H1 (cell line): ENCODE data around the gene BTBD3. TPM values are rescaled to one million over a fixed set of nuclear protein-coding genes. Genes with fewer than 3 reads are reported as not detected.

Experiments
- CTCF ChIA-PET: fragments of 300-600 bp; sonication (Branson Sonifier 250); formaldehyde crosslinking; loops from one replicate; lab custom pipeline; 2021; ENCODE audit not compliant: partially characterized antibody; lab: Charles Lee
- POLR2A ChIA-PET: fragments of 300-600 bp; sonication (Branson Sonifier 250); formaldehyde crosslinking; loops from one replicate; lab custom pipeline; 2021; ENCODE audit warnings: inconsistent platforms; ENCODE audit not compliant: partially characterized antibody; lab: Charles Lee
- DNase-seq, 2 experiments: peaks; one replicate each; pipeline versions ENCODE4 v3.0.0 to v3.0.0-alpha.2; 2010 to 2022; ENCODE audit warnings: low spot score in 2 of 2, low read depth in 1 of 2, mixed read lengths in 1 of 2
- FAIRE-seq: peaks from 2 replicates; lab custom pipeline; 2011; peaks lifted over from hg19 to GRCh38; lab: Jason Lieb, UNC
- H2AFZ ChIP-seq: 2 replicates; pipeline ENCODE4 v1.8.1; 2012; ENCODE audit warnings: low read length, inconsistent platforms
- H2AK5ac ChIP-seq: 2 replicates; pipeline ENCODE4 v1.6.1; 2013; ENCODE audit warnings: low read depth, low read length
- H2BK120ac ChIP-seq: replicated peaks from 2 replicates; pipeline ENCODE3; 2013; ENCODE audit warnings: low read depth, low read length, inconsistent platforms
- H2BK12ac ChIP-seq: 2 replicates; pipeline ENCODE4 v1.6.1; 2013; ENCODE audit warnings: low read depth, low read length
- H2BK15ac ChIP-seq: 2 replicates; pipeline ENCODE4 v1.6.1; 2013; ENCODE audit warnings: low read length
- H2BK20ac ChIP-seq: 2 replicates; pipeline ENCODE4 v1.6.1; 2013; ENCODE audit warnings: low read length
- H2BK5ac ChIP-seq: 2 replicates; pipeline ENCODE4 v1.6.1; 2013; ENCODE audit warnings: low read depth, low read length
- H3K14ac ChIP-seq: 2 replicates; pipeline ENCODE4 v1.6.1; 2013; ENCODE audit warnings: inconsistent platforms; ENCODE audit not compliant: insufficient read length
- H3K18ac ChIP-seq: 2 replicates; pipeline ENCODE4 v1.6.1; 2013; ENCODE audit warnings: low read length; ENCODE audit errors: extremely low read depth
- H3K23ac ChIP-seq: 2 replicates; pipeline ENCODE4 v1.6.1; 2013; ENCODE audit warnings: inconsistent platforms; ENCODE audit not compliant: insufficient read length
- H3K23me2 ChIP-seq: 2 replicates; pipeline ENCODE4 v1.6.1; 2013; ENCODE audit warnings: low read depth, low read length
- H3K27ac ChIP-seq: 2 replicates; pipeline ENCODE4 v1.6.1; 2011; ENCODE audit warnings: low read depth, low read length, inconsistent platforms
- H3K27me3 ChIP-seq, 4 experiments: replicated peaks in 1 of 4; 1 replicate in 1 of 4; 2 replicates in 3 of 4; pipeline versions ENCODE4 v1.6.1 to v1.8.1; 2011 to 2013; ENCODE audit warnings: low read length in 3 of 4, mild to moderate bottlenecking in 3 of 4, inconsistent platforms in 2 of 4, mixed read lengths in 2 of 4, moderate library complexity in 1 of 4; ENCODE audit not compliant: control insufficient read depth in 3 of 4, insufficient read depth in 3 of 4; ENCODE audit errors: extremely low read depth in 1 of 4
- H3K36me3 ChIP-seq, 4 experiments: 2 replicates each; pipeline versions ENCODE4 v1.6.1 to v1.8.1; 2011 to 2013; ENCODE audit warnings: mild to moderate bottlenecking in 4 of 4, low read length in 3 of 4, moderate library complexity in 2 of 4, control low read depth in 1 of 4, inconsistent platforms in 1 of 4; ENCODE audit not compliant: insufficient read depth in 4 of 4, control insufficient read depth in 2 of 4
- H3K4ac ChIP-seq: replicated peaks from 2 replicates; pipeline ENCODE3; 2013; ENCODE audit warnings: low read length, low read depth, mixed read lengths, inconsistent platforms; ENCODE audit not compliant: insufficient read length
- H3K4me1 ChIP-seq, 4 experiments: replicated peaks in 1 of 4; 1 replicate in 1 of 4; 2 replicates in 3 of 4; pipeline versions ENCODE4 v1.6.1 to v1.8.1; 2011 to 2013; ENCODE audit warnings: low read length in 3 of 4, inconsistent platforms in 2 of 4, mixed read lengths in 1 of 4; ENCODE audit not compliant: insufficient read depth in 4 of 4, control insufficient read depth in 3 of 4
- H3K4me2 ChIP-seq, 2 experiments: 2 replicates each; pipeline versions ENCODE4 v1.6.1 to v1.8.1; 2011 to 2013; ENCODE audit warnings: low read depth in 2 of 2, low read length in 2 of 2, control low read depth in 1 of 2, inconsistent platforms in 1 of 2, mild to moderate bottlenecking in 1 of 2; ENCODE audit not compliant: insufficient read depth in 1 of 2
- H3K4me3 ChIP-seq, 4 experiments: fragments of 200-600, 300-600 bp in 1 of 4; sonication (generic), shearing (Covaris generic), sonication (Bioruptor Twin) in 1 of 4; 2 replicates each; pipeline versions ENCODE4 v1.5.1 to v1.8.1; 2011 to 2016; ENCODE audit warnings: low read length in 4 of 4, low read depth in 3 of 4, control low read depth in 2 of 4, inconsistent platforms in 2 of 4, mild to moderate bottlenecking in 2 of 4, mixed read lengths in 1 of 4, moderate library complexity in 1 of 4; ENCODE audit not compliant: insufficient read depth in 2 of 4; ENCODE audit errors: extremely low read depth in 1 of 4
- H3K56ac ChIP-seq: replicated peaks from 2 replicates; pipeline ENCODE3; 2013; ENCODE audit warnings: low read depth, mild to moderate bottlenecking, mixed read lengths, low read length, inconsistent platforms; ENCODE audit not compliant: insufficient read length
- H3K79me1 ChIP-seq: 2 replicates; pipeline ENCODE4 v1.6.1; 2013; ENCODE audit warnings: low read depth, low read length, control low read depth
- H3K79me2 ChIP-seq, 2 experiments: 2 replicates each; pipeline versions ENCODE4 v1.6.1 to v1.8.1; 2012 to 2013; ENCODE audit warnings: low read length in 2 of 2, mild to moderate bottlenecking in 2 of 2, inconsistent platforms in 1 of 2; ENCODE audit not compliant: insufficient read depth in 2 of 2, control insufficient read depth in 1 of 2
- H3K9ac ChIP-seq, 4 experiments: replicated peaks in 1 of 4; 1 replicate in 1 of 4; 2 replicates in 3 of 4; pipeline versions ENCODE4 v1.6.1 to v1.8.1; 2011 to 2013; ENCODE audit warnings: low read depth in 3 of 4, low read length in 3 of 4, control low read depth in 2 of 4, mild to moderate bottlenecking in 2 of 4, moderate library complexity in 2 of 4, inconsistent platforms in 1 of 4; ENCODE audit errors: extremely low read depth in 1 of 4
- H3K9me3 ChIP-seq, 2 experiments: 2 replicates each; pipeline versions ENCODE4 v1.6.1 to v1.8.1; 2012 to 2013; ENCODE audit warnings: mild to moderate bottlenecking in 2 of 2, moderate library complexity in 2 of 2, control low read depth in 1 of 2, inconsistent platforms in 1 of 2, low read depth in 1 of 2, low read length in 1 of 2, mixed read lengths in 1 of 2; ENCODE audit not compliant: insufficient read depth in 2 of 2
- H4K20me1 ChIP-seq, 2 experiments: replicated peaks in 1 of 2; 2 replicates each; pipeline versions ENCODE3 to v1.8.1; 2011 to 2013; ENCODE audit warnings: inconsistent platforms in 2 of 2, low read length in 2 of 2, mild to moderate bottlenecking in 1 of 2; ENCODE audit not compliant: insufficient read depth in 2 of 2, control insufficient read depth in 1 of 2
- H4K5ac ChIP-seq: 2 replicates; pipeline ENCODE4 v1.6.1; 2013; ENCODE audit warnings: low read length, low read depth, mixed read lengths, inconsistent platforms; ENCODE audit not compliant: insufficient read length
- H4K8ac ChIP-seq: 2 replicates; pipeline ENCODE4 v1.8.0; 2013; ENCODE audit warnings: mild to moderate bottlenecking, moderate library complexity, low read length, inconsistent platforms; ENCODE audit not compliant: insufficient read depth; ENCODE audit errors: extremely low read depth
- H4K91ac ChIP-seq: replicated peaks from 2 replicates; pipeline ENCODE3; 2013; ENCODE audit warnings: low read length, mixed read lengths, inconsistent platforms; ENCODE audit not compliant: insufficient read length
- BCL11A ChIP-seq, 2 experiments: IDR thresholded peaks; one replicate each; pipeline ENCODE4 v1.6.1; 2011; ENCODE audit warnings: low read depth in 2 of 2, low read length in 2 of 2, mild to moderate bottlenecking in 2 of 2
- CBX5 ChIP-seq: fragments of 300-800, 300-1000 bp; sonication (generic); IDR thresholded peaks from 2 replicates; pipeline ENCODE4 v1.7.1; 2016; ENCODE audit warnings: antibody characterized with exemption, low read length, low read depth
- MAFK ChIP-seq: IDR thresholded peaks from 2 replicates; pipeline ENCODE4 v1.6.1; 2012; ENCODE audit warnings: low read depth, mild to moderate bottlenecking, improper control_type of control experiment, low read length
- RFX5 ChIP-seq: IDR thresholded peaks from 2 replicates; pipeline ENCODE4 v1.6.1; 2011; ENCODE audit warnings: low read depth, low read length, improper control_type of control experiment, borderline replicate concordance
- SAP30 ChIP-seq: fragments of 300-600 bp; sonication (generic); IDR thresholded peaks from 2 replicates; pipeline ENCODE4 v1.7.1; 2012; ENCODE audit warnings: low read length, moderate library complexity, mild to moderate bottlenecking, inconsistent platforms; ENCODE audit not compliant: insufficient read depth, insufficient replicate concordance
- SIX5 ChIP-seq: IDR thresholded peaks from 2 replicates; pipeline ENCODE4 v1.6.1; 2011; ENCODE audit warnings: mild to moderate bottlenecking, low read depth, low read length
- SRF ChIP-seq: IDR thresholded peaks from 2 replicates; pipeline ENCODE4 v1.6.1; 2011; ENCODE audit warnings: mild to moderate bottlenecking, low read depth, low read length, moderate library complexity
- WGBS, 2 experiments: shearing (Covaris generic) in 1 of 2; methylation state at CpG; one replicate each; pipeline versions ENCODE4 v1.1.6 to v1.1.7; 2013 to 2015; ENCODE audit warnings: low lambda C conversion rate in 2 of 2, mixed read lengths in 2 of 2, inconsistent platforms in 1 of 2, low coverage in 1 of 2, missing lambda C conversion rate in 1 of 2; ENCODE audit not compliant: insufficient replicate concordance in 2 of 2, insufficient coverage in 1 of 2, insufficient read length in 1 of 2; ENCODE audit errors: extremely low coverage in 1 of 2, missing lambda C conversion rate in 1 of 2; 5-methylcytosine and 5-hydroxymethylcytosine counted together
- polyA plus RNA-seq, 7 experiments: library from polyadenylated mRNA; depleted of rRNA in 3 of 7; stranded (reverse) in 5 of 7; unstranded in 2 of 7; fragments of >200 nt in 5 of 7; fragments of 200-250 nt in 2 of 7; gene quantifications; 1 replicate in 5 of 7; 2 replicates in 1 of 7; 4 replicates in 1 of 7; pipeline versions ENCODE4 v1.2.1 to v1.2.3, GENCODE V29; 2011 to 2013; ENCODE audit warnings: missing spikeins in 2 of 7, mixed read lengths in 2 of 7
- total RNA-seq: library from RNA; stranded (reverse); fragmentation: NEBNext Ultra II Directional; extraction: Animal tissue kit (Norgen Biotek cat#: 25700); gene quantifications from 2 replicates; pipeline ENCODE4 v1.2.1, GENCODE V29; 2021
- TF ChIP-seq, protein P1 (sequence below): IDR thresholded peaks from 2 replicates; pipeline ENCODE4 v1.6.1; 2011; ENCODE audit warnings: low read depth, mild to moderate bottlenecking, low read length; ENCODE audit not compliant: insufficient read depth

BTBD3 gene
- total and polyA plus RNA-seq, 2 of the 8 experiments (the other 6 are each of a cell fraction or from before 2014, with no cell fraction given), result 36.7 to 45.5 TPM

DNA sequence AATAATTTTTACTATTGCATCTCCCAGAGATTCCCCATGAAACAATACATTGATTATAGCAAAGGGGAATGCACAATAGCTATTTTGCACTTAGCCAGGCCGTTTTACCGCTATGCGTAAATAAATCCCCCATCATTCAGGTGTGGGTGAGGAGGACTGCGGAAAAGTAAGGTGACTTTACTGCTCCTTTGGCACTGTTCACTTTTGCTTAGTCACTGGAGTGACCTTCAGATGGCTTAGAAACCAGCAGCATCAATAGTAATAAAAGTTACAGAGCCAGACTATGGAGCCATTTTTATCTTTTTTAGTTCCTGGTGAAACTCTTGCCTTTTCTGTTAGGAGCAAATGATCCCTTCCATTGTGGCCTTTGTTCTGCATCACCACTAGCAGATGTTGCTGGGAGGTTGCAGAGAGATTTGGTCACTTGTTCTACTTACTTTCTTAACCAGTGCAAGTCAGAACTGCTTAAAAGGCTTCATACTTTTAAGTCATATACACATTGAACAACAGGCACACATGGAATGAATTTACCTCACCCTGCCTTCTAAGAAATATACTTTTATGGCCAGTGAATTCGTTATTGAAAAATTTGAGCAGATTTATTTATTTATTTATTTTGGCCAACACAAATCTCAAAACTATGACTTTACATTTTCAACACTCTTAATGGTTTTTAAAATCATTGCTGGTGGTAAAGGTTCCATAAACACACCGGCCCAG is 12.1 kb upstream of the BTBD3 start:
- no peak overlapping the region for H4K91ac ChIP-seq
- no peaks in the 10 kb centered on the region for H3K23me2 ChIP-seq
- no peak overlapping the region for H2AFZ ChIP-seq
- no peaks in the 10 kb centered on the region for H3K27me3 ChIP-seq
- TF ChIP-seq RFX5 (no peak), MAFK (no peak), BCL11A (IDR thresholded peaks at IDR 0.05; ENCODE audit: low read depth in 2 of 2, low read length in 2 of 2) (no peak), SRF (no peak), CBX5 (no peak), SIX5 (no peak), SAP30 (no peak)
- TF ChIP-seq, protein P1, sequence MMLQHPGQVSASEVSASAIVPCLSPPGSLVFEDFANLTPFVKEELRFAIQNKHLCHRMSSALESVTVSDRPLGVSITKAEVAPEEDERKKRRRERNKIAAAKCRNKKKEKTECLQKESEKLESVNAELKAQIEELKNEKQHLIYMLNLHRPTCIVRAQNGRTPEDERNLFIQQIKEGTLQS, result no peak
- CTCF ChIA-PET, result interaction anchor here (0.9 to 2.7 kb wide), 4 partner anchors 8 to 85 kb away, joined by 3 to 10 read pairs (median 3); no protein-coding TSS in a partner anchor
- H3K9me3 ChIP-seq, result no peaks in the 10 kb centered on the region
- no peak overlapping the region for H2BK120ac ChIP-seq
- no peak overlapping the region for H3K14ac ChIP-seq
- peaks cover 6 to 100% of the 10 kb centered on the region in 2 experiments for H3K79me2 ChIP-seq
- H4K20me1 ChIP-seq, result peaks cover 0 to 4% of the 10 kb centered on the region in 2 experiments
- no peak overlapping the region for H4K5ac ChIP-seq
- DNase-seq (no peak), FAIRE-seq (no peak)
- H3K36me3 ChIP-seq, result no peaks in the 10 kb centered on the region
- no peak overlapping the region for H3K56ac ChIP-seq
- H2BK20ac ChIP-seq, result no peak overlapping the region
- H2BK12ac ChIP-seq, result no peak overlapping the region
- WGBS, 2 experiments, result 85% methylated on average over 6 of the region's 6 CpGs; no CpG with 5 or more reads in 1 of the 2 experiments
- no peak overlapping the region for H2AK5ac ChIP-seq
- peaks cover 0 to 4% (median 2%) of the 10 kb centered on the region in 4 experiments; a peak in 2 of 7 replicates for H3K4me1 ChIP-seq
- no peak overlapping the region for H3K18ac ChIP-seq
- H3K23ac ChIP-seq, result no peak overlapping the region
- H3K4ac ChIP-seq, result no peak overlapping the region
- H3K9ac ChIP-seq, result no peak overlapping the region
- H3K27ac ChIP-seq, result no peak overlapping the region
- no peak overlapping the region for H4K8ac ChIP-seq
- no peak overlapping the region for H3K4me2 ChIP-seq
- H2BK15ac ChIP-seq, result no peak overlapping the region
- POLR2A ChIA-PET, result no interaction called here
- no peaks in the 10 kb centered on the region; the same call in 1 of the 2 replicates for H3K79me1 ChIP-seq
- H3K4me3 ChIP-seq, result no peak overlapping the region
- H2BK5ac ChIP-seq, result no peak overlapping the region
